A549 treated with CpdA at 1 μM for 4 hours (cell line): ENCODE results near the gene UBE2QL1. TPM values are rescaled to one million over a fixed set of nuclear protein-coding genes. Genes with fewer than 3 reads are reported as not detected.

Experiments
- total RNA-seq: library from RNA; stranded (reverse); fragments of 200-300 nt; extraction: Qiagen RNA extraction; gene quantifications from 5 replicates; pipeline ENCODE4 v1.2.3, GENCODE V29; 2022; ENCODE audit warnings: low read depth

Gene UBE2QL1, protein sequence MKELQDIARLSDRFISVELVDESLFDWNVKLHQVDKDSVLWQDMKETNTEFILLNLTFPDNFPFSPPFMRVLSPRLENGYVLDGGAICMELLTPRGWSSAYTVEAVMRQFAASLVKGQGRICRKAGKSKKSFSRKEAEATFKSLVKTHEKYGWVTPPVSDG
- 0.11 to 0.16 TPM (median 0.13 TPM) in 5 replicates for total RNA-seq

DNA sequence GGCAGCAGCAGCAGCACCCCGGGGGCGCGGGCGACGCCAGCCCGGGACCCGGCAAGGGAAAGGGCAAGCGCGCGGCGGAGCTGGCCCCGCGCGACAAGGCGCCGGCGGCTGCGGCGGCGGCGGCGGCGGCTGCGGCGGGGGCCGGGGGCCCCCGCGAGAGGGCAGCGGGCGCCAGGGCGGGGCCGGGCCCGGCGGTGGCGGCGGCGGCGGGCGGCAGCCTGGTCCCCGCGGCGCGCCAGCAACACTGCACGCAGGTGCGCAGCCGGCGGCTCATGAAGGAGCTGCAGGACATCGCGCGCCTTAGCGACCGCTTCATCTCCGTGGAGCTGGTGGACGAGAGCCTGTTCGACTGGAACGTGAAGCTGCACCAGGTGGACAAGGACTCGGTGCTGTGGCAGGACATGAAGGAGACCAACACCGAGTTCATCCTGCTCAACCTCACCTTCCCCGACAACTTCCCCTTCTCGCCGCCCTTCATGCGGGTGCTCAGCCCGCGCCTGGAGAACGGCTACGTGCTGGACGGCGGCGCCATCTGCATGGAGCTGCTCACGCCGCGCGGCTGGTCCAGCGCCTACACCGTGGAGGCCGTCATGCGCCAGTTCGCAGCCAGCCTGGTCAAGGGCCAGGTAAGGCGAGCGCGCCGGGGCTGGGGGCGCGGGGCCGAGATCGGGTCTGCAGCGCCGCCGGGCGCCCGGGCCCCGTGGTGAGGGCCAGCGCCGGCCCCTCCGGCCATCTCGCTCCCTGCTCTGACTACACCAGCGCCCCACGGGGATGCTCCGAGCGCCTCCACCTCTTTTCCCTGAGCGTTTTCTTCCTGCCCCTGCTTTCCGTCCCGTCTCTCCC lies at the start of gene UBE2QL1:
Gene UBE2QL1 (plus strand): TSS at position 238 of the 843 bp plus-strand sequence. CDS start 35 bp downstream, at position 273.

Other genes starting within 250 kb of the UBE2QL1 start
- 73.5 to 79.2 TPM (median 78.4 TPM) in 5 replicates for gene MED10, start 70.3 kb upstream of the UBE2QL1 start, total RNA-seq
- 95.2 to 111 TPM (median 97.5 TPM) in 5 replicates for gene NSUN2, start 184.2 kb downstream of the UBE2QL1 start, total RNA-seq
- 17.0 to 29.0 TPM (median 27.5 TPM) in 5 replicates for gene SRD5A1, start 184.6 kb downstream of the UBE2QL1 start, total RNA-seq